GM19099 (cell line): ENCODE results near the gene TLCD2.
A peak's percentile ranks its signal among the peaks of the same experiment; 100 is the strongest.

Source experiments
- POLR2A ChIP-seq: IDR thresholded peaks from 3 replicates; pipeline ENCODE4 v1.6.1; 2011; ENCODE audit warnings: low read depth; ENCODE audit not compliant: insufficient read length; ENCODE audit errors: extremely low read depth

Gene TLCD2

GRCh38 chr17:1743088-1743439 is 32.9 kb upstream of the TLCD2 start:
- no peak for TF ChIP-seq POLR2A

- TF ChIP-seq POLR2A: no peak
Measured at GRCh38 chr17:1742371-1743087, 32.4 kb upstream of the TLCD2 start, which contains the start of gene SERPINF2. SERPINF2 (plus strand) TSS chr17:1742871; CDS start chr17:1744996, 2,125 bp downstream.

- no peak for TF ChIP-seq POLR2A
Measured at GRCh38 chr17:1737531-1738291, 27.5 kb upstream of the TLCD2 start.

- peak; percentile 16 for TF ChIP-seq POLR2A
Measured at GRCh38 chr17:1736348-1737281, 26.4 kb upstream of the TLCD2 start.

- no peak for TF ChIP-seq POLR2A
Measured at GRCh38 chr17:1735834-1736347, 25.7 kb upstream of the TLCD2 start.

- no peak for TF ChIP-seq POLR2A
Measured at GRCh38 chr17:1735418-1735817, 25.2 kb upstream of the TLCD2 start.

GRCh38 chr17:1733759-1734158 is 23.6 kb upstream of the TLCD2 start:
- TF ChIP-seq POLR2A: no peak

GRCh38 chr17:1732833-1733321 is 22.7 kb upstream of the TLCD2 start:
- TF ChIP-seq POLR2A: no peak

GRCh38 chr17:1732241-1732832 is 22.2 kb upstream of the TLCD2 start:
- TF ChIP-seq POLR2A: no peak

GRCh38 chr17:1731194-1731506 is 21.0 kb upstream of the TLCD2 start:
- no peak for TF ChIP-seq POLR2A

GRCh38 chr17:1730326-1731193 is 20.4 kb upstream of the TLCD2 start:
- no peak for TF ChIP-seq POLR2A

- no peak for TF ChIP-seq POLR2A
Measured at GRCh38 chr17:1729966-1730325, 19.8 kb upstream of the TLCD2 start.

GRCh38 chr17:1727876-1728630 is 17.9 kb upstream of the TLCD2 start:
- TF ChIP-seq POLR2A: no peak
